Bronchial epithelial cell (primary cell): ENCODE results near the gene GOSR2. TPM values are rescaled to one million over a fixed set of nuclear protein-coding genes. Genes with fewer than 3 reads are reported as not detected.

ENCODE experiments used
- DNase-seq: peaks from one replicate; pipeline ENCODE4 v3.0.0-alpha.2; 2010; ENCODE audit warnings: low read depth
- FAIRE-seq: peaks from 2 replicates; lab custom pipeline; 2011; peaks lifted over from hg19 to GRCh38; lab: Jason Lieb, UNC
- H3K27me3 ChIP-seq: 2 replicates; pipeline ENCODE4 v1.5.1; 2011; ENCODE audit warnings: low read length; ENCODE audit not compliant: control insufficient read depth, insufficient read depth
- H3K36me3 ChIP-seq: 2 replicates; pipeline ENCODE4 v1.5.1; 2011; ENCODE audit warnings: low read length; ENCODE audit not compliant: control insufficient read depth, insufficient read depth
- H3K4me3 ChIP-seq: 2 replicates; pipeline ENCODE4 v1.5.1; 2011; ENCODE audit warnings: mild to moderate bottlenecking, low read depth, low read length, control low read depth
- total RNA-seq: library from RNA; depleted of rRNA; stranded (reverse); fragments of >200 nt; gene quantifications from 2 replicates; pipeline ENCODE4 v1.2.1, GENCODE V29; 2014
- TF ChIP-seq, protein P1 (sequence below): IDR thresholded peaks from 2 replicates; pipeline ENCODE4 v1.5.1; 2011; ENCODE audit warnings: mild to moderate bottlenecking, moderate library complexity, low read length, control low read depth, inconsistent platforms; ENCODE audit not compliant: insufficient read depth, severe bottlenecking

Gene GOSR2
- total RNA-seq, 1 donor from 2014 or later, result 37.6 TPM

DNA sequence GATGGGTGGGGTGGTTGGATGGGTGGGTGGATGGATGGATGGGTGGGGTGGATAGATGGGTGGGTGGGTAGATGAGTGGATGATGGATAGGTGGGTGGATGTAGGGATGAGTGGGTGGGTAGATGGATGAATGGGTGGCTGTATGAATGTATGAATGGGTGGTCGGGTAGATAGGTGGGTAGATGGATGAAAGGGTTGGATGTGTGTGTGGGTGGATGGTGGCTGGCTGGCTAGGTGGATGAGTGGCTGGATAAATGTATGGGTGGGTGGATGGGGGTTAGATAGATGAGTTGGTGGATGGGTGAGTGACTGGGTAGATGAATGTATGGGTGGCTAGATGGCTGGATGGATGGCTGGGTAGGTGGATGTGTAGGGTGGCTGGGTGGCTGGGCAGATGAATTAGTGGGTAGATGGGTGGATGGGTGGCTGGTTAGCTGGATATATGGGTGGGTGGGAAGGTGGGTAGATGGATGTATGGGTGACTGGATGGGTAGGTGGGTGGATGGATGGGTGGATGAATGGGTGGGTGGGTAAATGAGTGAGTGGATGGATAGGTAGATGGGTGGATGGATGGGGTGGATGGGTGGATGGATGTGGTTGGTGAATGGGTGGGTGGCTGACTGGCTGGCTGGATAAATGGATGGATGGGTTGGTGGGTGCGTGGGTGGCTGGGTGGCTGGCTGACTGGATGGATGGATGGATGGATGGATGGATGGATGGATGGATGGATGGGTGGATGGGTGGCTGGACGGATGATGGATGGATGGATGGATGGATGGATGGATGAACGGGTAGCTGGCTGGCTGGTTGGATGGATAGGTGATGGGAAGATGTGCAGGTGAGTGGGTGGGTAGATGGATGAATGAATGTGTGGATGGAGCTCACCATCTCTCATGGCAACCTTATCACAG, 18.9 kb upstream of the GOSR2 start:
- FAIRE-seq (no peak), DNase-seq (no peak)
- TF ChIP-seq, protein P1, sequence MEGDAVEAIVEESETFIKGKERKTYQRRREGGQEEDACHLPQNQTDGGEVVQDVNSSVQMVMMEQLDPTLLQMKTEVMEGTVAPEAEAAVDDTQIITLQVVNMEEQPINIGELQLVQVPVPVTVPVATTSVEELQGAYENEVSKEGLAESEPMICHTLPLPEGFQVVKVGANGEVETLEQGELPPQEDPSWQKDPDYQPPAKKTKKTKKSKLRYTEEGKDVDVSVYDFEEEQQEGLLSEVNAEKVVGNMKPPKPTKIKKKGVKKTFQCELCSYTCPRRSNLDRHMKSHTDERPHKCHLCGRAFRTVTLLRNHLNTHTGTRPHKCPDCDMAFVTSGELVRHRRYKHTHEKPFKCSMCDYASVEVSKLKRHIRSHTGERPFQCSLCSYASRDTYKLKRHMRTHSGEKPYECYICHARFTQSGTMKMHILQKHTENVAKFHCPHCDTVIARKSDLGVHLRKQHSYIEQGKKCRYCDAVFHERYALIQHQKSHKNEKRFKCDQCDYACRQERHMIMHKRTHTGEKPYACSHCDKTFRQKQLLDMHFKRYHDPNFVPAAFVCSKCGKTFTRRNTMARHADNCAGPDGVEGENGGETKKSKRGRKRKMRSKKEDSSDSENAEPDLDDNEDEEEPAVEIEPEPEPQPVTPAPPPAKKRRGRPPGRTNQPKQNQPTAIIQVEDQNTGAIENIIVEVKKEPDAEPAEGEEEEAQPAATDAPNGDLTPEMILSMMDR, result no peak

DNA sequence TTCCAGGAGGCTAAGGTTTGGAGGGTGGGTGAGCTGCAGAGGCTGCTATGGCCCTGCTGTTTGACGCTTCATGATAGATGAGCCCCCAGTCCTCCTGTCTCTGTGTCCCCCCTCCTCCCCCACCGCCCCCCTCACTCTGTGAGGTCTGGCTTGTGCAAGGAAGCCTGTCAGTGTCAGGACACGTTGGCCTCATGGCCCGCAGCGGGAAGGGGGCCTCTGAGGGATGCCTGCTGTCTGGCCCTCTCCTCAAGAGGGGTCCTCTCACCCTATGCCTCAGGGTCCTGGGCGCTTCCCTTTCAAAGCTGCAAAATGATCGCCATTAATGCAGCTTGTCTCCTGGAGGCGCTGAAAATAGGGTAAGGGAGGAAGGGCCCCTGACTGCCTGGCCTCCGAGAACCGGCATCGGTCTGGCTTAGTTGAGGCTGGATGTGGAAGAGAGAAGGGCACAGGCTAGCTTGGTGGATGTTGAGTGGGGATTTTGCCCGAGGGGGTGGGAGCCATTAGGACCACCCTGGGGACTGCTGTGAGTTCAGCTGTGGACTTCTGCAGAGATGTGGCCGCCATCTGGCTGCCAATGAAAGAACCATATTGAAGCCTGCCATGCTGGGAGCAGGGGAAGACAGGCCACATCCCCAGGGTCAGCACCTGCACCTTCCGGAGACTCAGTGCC, 14.8 kb upstream of the GOSR2 start:
- Histone ChIP-seq H3K36me3 (no peaks in the 10 kb centered on the region), H3K27me3 (peaks cover 7% of the 10 kb centered on the region), H3K4me3 (no peak overlapping the region)
- no peak for FAIRE-seq
- TF ChIP-seq, protein P1, result no peak
- DNase-seq, result no peak

More for the DNA sequence above, 18.9 kb upstream of the GOSR2 start:
- no peak overlapping the region for H3K4me3 ChIP-seq
- H3K27me3 ChIP-seq, result no peaks in the 10 kb centered on the region
- no peaks in the 10 kb centered on the region for H3K36me3 ChIP-seq

DNA sequence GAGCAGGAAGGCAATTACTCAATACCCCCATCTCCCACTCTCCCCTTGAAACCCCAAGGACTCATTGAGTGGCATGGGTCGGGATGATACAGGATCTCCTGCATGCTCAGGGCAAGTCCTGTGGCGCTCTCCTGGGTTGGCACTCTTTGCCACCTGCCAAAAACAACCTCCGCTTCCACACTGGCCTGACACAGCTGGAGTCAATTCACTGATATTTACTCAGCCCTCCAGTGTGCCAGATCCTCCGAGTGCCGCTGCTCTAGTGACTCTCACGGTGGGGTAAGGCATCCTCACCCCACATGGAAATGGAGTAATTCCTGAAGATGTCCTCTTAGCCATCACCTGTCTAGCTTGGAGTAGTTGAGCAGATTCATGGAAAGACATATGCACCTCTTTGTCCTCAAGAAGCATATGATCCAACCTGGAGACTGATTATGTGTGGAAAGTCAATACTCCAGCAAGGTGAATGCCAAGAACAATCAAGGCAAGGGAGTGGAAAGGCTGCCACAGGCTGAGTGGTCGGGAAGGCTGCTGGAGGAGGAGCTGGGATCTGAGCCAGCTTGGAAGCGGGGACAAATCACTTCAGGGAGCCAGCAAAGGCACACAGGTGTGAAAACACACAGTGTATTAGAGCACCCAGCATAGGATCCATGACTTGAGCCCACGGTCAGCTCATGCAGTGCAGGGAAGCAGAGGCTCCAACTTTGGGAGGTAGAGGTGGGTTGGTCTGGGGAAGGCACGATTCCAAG, 12.6 kb upstream of the GOSR2 start:
- H3K4me3 ChIP-seq, result no peak overlapping the region
- DNase-seq, result no peak
- FAIRE-seq, result no peak
- TF ChIP-seq, protein P1, result no peak
- peaks cover 7% of the 10 kb centered on the region for H3K27me3 ChIP-seq
- no peaks in the 10 kb centered on the region for H3K36me3 ChIP-seq

DNA sequence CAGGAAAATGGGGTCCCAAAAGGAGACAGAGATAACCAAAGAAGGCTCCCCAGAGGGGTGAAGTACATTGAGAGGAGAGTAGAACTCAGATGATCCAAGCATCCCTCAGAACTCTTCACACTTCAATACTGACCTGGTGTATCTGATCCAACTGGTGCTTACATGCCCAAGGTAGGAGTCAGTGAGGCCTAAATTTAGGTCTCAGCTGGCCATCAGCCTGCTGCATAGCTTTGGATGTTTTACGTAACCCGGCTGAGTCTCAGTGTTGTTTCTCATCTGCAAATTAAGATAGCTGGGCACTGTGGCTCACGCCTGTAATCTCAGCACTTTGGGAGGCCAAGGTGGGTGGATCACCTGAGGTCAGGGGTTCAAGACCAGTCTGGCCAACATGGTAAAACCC, 11.6 kb upstream of the GOSR2 start:
- no peak for FAIRE-seq
- TF ChIP-seq, protein P1, result no peak
- no peak overlapping the region for H3K4me3 ChIP-seq
- H3K27me3 ChIP-seq, result peaks cover 7% of the 10 kb centered on the region
- no peak for DNase-seq
- H3K36me3 ChIP-seq, result no peaks in the 10 kb centered on the region

DNA sequence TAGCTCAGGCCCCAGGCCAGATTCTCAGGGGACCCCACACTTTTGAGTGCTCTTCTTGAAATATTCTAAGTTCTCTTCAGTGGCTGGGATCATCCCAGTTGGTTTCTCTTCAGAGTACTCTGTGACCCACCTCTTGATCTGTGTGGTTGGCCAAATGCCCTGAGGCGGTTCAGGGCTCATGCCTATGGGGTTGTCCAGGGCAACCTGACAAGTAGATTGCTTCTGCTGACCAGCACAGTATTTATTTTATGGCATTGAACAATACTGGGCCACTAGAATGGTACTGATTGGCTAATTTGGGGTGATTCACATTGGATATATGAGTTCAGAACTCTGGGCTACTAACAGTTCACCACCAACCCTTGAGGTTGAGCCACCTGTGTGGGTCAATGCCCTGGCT, 7.4 kb upstream of the GOSR2 start:
- Histone ChIP-seq H3K4me3 (no peak overlapping the region), H3K27me3 (peaks cover 3% of the 10 kb centered on the region), H3K36me3 (no peaks in the 10 kb centered on the region)
- DNase-seq (no peak), FAIRE-seq (no peak)
- TF ChIP-seq, protein P1, result no peak
